HUES6 (cell line): ENCODE data around the gene MED10.

Experiments used
- H3K27ac ChIP-seq: 2 replicates; pipeline ENCODE4 v1.7.0; 2013; ENCODE audit warnings: low read depth, mild to moderate bottlenecking, low read length, inconsistent platforms
- H3K27me3 ChIP-seq: 2 replicates; pipeline ENCODE4 v1.6.1; 2013; ENCODE audit warnings: low read length; ENCODE audit not compliant: control insufficient read depth, insufficient read depth
- H3K36me3 ChIP-seq: 2 replicates; pipeline ENCODE4 v1.6.1; 2013; ENCODE audit warnings: low read length; ENCODE audit not compliant: control insufficient read depth, insufficient read depth
- H3K4me1 ChIP-seq: 2 replicates; pipeline ENCODE4 v1.6.1; 2013; ENCODE audit warnings: low read length; ENCODE audit not compliant: control insufficient read depth, insufficient read depth
- H3K4me3 ChIP-seq: 2 replicates; pipeline ENCODE4 v1.5.1; 2013; ENCODE audit warnings: low read depth, low read length
- H3K9ac ChIP-seq: one replicate; pipeline ENCODE4 v1.6.1; 2013; ENCODE audit warnings: mild to moderate bottlenecking, low read length
- H3K9me3 ChIP-seq: 2 replicates; pipeline ENCODE4 v1.6.1; 2013; ENCODE audit warnings: low read depth, low read length; ENCODE audit not compliant: control insufficient read depth, insufficient read depth

The MED10 gene

GRCh38 chr5:6322163-6322713 is 56.1 kb downstream of the MED10 start:
- Histone ChIP-seq H3K36me3 (no peaks in the 10 kb centered on the region), H3K27me3 (peaks cover 22% of the 10 kb centered on the region; the same call in 1 of the 2 replicates)

More at GRCh38 chr5:6322163-6322713, 56.1 kb downstream of the MED10 start:
- Histone ChIP-seq H3K9ac (no peak overlapping the region), H3K4me3 (no peak overlapping the region), H3K27ac (no peak overlapping the region), H3K9me3 (0 out of 2 replicates have a peak, but pooled peaks cover 3% of the 10 kb centered on the region), H3K4me1 (no peaks in the 10 kb centered on the region)
